ENCODE results near the gene PIAS3. TPM values are rescaled to one million over a fixed set of nuclear protein-coding genes. Genes with fewer than 3 reads are reported as not detected.
A peak's percentile ranks its signal among the peaks of the same experiment; 100 is the strongest.

Gene PIAS3
- polyA plus RNA-seq, 3 donors, result 7.2 to 25.9 (median 8.8) TPM

DNA sequence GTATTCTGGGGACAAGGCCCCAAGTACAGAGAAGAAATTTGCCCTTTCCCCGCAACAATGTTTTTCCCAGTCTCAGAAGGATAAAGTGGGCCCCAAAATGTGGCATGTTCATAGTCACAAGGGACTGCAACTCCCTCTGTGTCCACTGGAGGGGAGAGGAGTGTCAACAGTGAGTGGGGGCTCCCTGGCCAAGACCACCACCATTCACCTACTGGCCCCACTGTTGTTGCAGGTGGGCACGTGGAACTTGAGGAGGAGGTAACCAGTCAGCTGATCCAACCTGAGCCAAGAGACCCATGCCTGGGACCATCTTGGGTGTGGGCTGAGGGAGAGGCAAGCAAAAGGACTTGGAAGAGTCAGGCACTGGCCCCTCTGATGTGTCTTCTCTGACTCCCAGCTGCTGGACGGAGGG is 12.7 kb downstream of the PIAS3 start:
- no peaks in the 10 kb centered on the region for H3K27me3 ChIP-seq (ENCODE audit: control insufficient read depth in 2 of 2, insufficient read depth in 2 of 2, low read length in 2 of 2)
- intact Hi-C loops (cut with micrococcal nuclease), result loop anchor here (1.0 to 5.0 kb wide), 3 partner anchors 41 to 171 kb away; partner anchors contain the start of gene ANKRD35 (in 1 of the 2)
- H3K27me3 Mint-ChIP-seq (ENCODE audit: low read depth in 3 of 3), result peaks cover 0 to 3% (median 0%) of the 10 kb centered on the region in 3 donors
- H2AFZ ChIP-seq (ENCODE audit: insufficient read depth, low read depth, low read length, poor library complexity, severe bottlenecking), result peak overlapping the region; percentile 98
- H3K9me3 Mint-ChIP-seq, result no peaks in the 10 kb centered on the region
- peak in 2 of 3 donors; percentile 35 to 43 for DNase-seq
- WGBS (ENCODE audit: insufficient coverage), result 40% methylated on average over 2 of the region's 3 CpGs
- TF ChIP-seq, protein P1, sequence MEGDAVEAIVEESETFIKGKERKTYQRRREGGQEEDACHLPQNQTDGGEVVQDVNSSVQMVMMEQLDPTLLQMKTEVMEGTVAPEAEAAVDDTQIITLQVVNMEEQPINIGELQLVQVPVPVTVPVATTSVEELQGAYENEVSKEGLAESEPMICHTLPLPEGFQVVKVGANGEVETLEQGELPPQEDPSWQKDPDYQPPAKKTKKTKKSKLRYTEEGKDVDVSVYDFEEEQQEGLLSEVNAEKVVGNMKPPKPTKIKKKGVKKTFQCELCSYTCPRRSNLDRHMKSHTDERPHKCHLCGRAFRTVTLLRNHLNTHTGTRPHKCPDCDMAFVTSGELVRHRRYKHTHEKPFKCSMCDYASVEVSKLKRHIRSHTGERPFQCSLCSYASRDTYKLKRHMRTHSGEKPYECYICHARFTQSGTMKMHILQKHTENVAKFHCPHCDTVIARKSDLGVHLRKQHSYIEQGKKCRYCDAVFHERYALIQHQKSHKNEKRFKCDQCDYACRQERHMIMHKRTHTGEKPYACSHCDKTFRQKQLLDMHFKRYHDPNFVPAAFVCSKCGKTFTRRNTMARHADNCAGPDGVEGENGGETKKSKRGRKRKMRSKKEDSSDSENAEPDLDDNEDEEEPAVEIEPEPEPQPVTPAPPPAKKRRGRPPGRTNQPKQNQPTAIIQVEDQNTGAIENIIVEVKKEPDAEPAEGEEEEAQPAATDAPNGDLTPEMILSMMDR (IDR thresholded peaks at IDR 0.05), result peak; percentile 69
- H3K4me3 ChIP-seq (replicated peaks in 1 of 3; ENCODE audit: low read depth in 2 of 3, low read length in 3 of 3), result peak overlapping the region; percentile 72 to 98 (median 88)
- H3K9ac ChIP-seq (ENCODE audit: insufficient read depth, low read length, poor library complexity, severe bottlenecking), result peak overlapping the region; percentile 79
- H3K79me2 ChIP-seq (ENCODE audit: insufficient read depth, low read length), result no peaks in the 10 kb centered on the region
- H3K4me2 ChIP-seq (replicated peaks; ENCODE audit: extremely low read depth, low read length, poor library complexity, severe bottlenecking), result peak overlapping the region; percentile 99
- H3K9me3 ChIP-seq (replicated peaks in 1 of 2; ENCODE audit: control insufficient read depth in 1 of 2, insufficient read depth in 1 of 2, low read length in 2 of 2), result no peaks in the 10 kb centered on the region
- H4K20me1 ChIP-seq (ENCODE audit: insufficient read depth, low read length), result no peaks in the 10 kb centered on the region
- H3K4me1 Mint-ChIP-seq, result peaks cover 6% of the 10 kb centered on the region
- no peak overlapping the region for H3K4me3 Mint-ChIP-seq
- H3K36me3 ChIP-seq (replicated peaks in 1 of 2; ENCODE audit: control insufficient read depth in 1 of 2, insufficient read depth in 2 of 2, low read length in 2 of 2), result peaks cover 43 to 65% of the 10 kb centered on the region in 2 donors
- peaks cover 19 to 25% of the 10 kb centered on the region in 2 donors for H3K4me1 ChIP-seq (ENCODE audit: control insufficient read depth in 1 of 2, insufficient read depth in 2 of 2, low read length in 2 of 2)
- H3K27ac ChIP-seq (ENCODE audit: low read depth in 1 of 2, low read length in 2 of 2), result peak overlapping the region in 1 of 2 donors; percentile 90
- H3K36me3 Mint-ChIP-seq, result peaks cover 45 to 50% of the 10 kb centered on the region in 2 donors
- peak overlapping the region in 3 of 7 donors; percentile 21 to 69 (median 58) for H3K27ac Mint-ChIP-seq

DNA sequence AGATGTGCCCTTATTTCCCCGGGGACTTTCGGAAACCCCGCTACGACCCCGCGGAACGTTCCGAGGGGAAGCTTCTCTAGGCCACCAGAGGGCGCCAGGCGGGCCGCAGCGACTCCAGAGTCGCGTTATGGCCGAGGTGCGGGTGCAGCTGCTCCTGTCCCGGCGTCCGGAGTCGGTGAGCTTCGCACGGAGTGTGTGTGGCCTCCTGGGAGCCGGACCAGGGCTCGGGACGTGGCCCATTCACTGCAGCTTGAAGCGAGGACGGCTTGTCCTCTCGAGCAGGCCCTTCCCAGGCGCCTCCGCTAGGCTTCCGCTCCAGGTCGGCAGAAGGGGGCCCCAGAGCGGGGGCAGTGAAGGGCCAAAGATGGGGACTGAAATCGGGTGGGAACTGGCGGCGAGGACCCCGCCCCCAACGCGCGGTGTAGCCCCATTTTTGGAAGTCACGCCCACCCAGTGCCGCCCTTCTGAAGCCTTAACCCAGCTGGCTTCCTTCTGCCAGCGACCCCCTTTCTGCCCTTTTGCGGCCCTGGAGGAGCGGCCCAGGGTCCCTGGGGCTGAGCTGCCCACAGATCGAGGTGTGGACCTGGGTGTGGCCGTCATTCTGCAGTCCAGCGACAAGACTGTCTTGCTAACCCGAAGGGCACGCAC is 13.2 kb downstream of the PIAS3 start, which contains the start of gene NUDT17:
NUDT17 (plus strand) TSS at position 117 of the 648 bp plus-strand sequence; CDS start at position 128, 11 bp downstream.
- Histone ChIP-seq H4K20me1 (ENCODE audit: insufficient read depth, low read length) (no peaks in the 10 kb centered on the region), H3K27ac (ENCODE audit: low read depth in 1 of 2, low read length in 2 of 2) (peak within 1 kb of the TSS; percentile 63 to 90), H3K27me3 (ENCODE audit: control insufficient read depth in 2 of 2, insufficient read depth in 2 of 2, low read length in 2 of 2) (no peaks in the 10 kb centered on the region), H3K4me1 (ENCODE audit: control insufficient read depth in 1 of 2, insufficient read depth in 2 of 2, low read length in 2 of 2) (peaks cover 19 to 25% of the 10 kb centered on the region in 2 donors), H3K36me3 (replicated peaks in 1 of 2; ENCODE audit: control insufficient read depth in 1 of 2, insufficient read depth in 2 of 2, low read length in 2 of 2) (peaks cover 44 to 65% of the 10 kb centered on the region in 2 donors), H3K4me3 (replicated peaks in 1 of 3; ENCODE audit: low read depth in 2 of 3, low read length in 3 of 3) (peak within 1 kb of the TSS; percentile 72 to 98 (median 88)), H3K4me2 (replicated peaks; ENCODE audit: extremely low read depth, low read length, poor library complexity, severe bottlenecking) (peak within 1 kb of the TSS; percentile 99), H2AFZ (ENCODE audit: insufficient read depth, low read depth, low read length, poor library complexity, severe bottlenecking) (peak within 1 kb of the TSS; percentile 98), H3K9ac (ENCODE audit: insufficient read depth, low read length, poor library complexity, severe bottlenecking) (peak within 1 kb of the TSS; percentile 79), H3K79me2 (ENCODE audit: insufficient read depth, low read length) (no peaks in the 10 kb centered on the region), H3K9me3 (replicated peaks in 1 of 2; ENCODE audit: control insufficient read depth in 1 of 2, insufficient read depth in 1 of 2, low read length in 2 of 2) (no peaks in the 10 kb centered on the region)
- Mint-ChIP-seq H3K4me1 (peaks cover 6% of the 10 kb centered on the region), H3K9me3 (no peaks in the 10 kb centered on the region), H3K27ac (peak within 1 kb of the TSS in 3 of 7 donors; percentile 21 to 69 (median 58)), H3K36me3 (peaks cover 46 to 50% of the 10 kb centered on the region in 2 donors), H3K27me3 (ENCODE audit: low read depth in 3 of 3) (peaks cover 0 to 3% (median 0%) of the 10 kb centered on the region in 3 donors), H3K4me3 (no peak within 1 kb of the TSS)
- peak; percentile 64 to 72 (median 71) for DNase-seq
- WGBS (ENCODE audit: insufficient coverage), result 0% methylated on average over 50 of the region's 50 CpGs
- intact Hi-C loops (cut with micrococcal nuclease), result loop anchor here (1.0 to 5.0 kb wide), 3 partner anchors 42 to 172 kb away; partner anchors contain the start of gene ANKRD35 (in 1 of the 2)
- TF ChIP-seq, protein P1 (IDR thresholded peaks at IDR 0.05), result peak; percentile 91

All from CD14-positive monocyte (primary cell).